GM10266 (cell line): ENCODE results near the gene MAP7D3.

Experiments
- DNase-seq: peaks from one replicate; pipeline ENCODE4 v3.0.0; 2012; ENCODE audit errors: extremely low spot score
- TF ChIP-seq, protein P1 (sequence below): IDR thresholded peaks from 2 replicates; pipeline ENCODE4 v1.5.1; 2012; ENCODE audit warnings: mild to moderate bottlenecking, low read depth; ENCODE audit not compliant: control insufficient read depth, insufficient read depth; ENCODE audit errors: missing control alignments

MAP7D3 gene

DNA sequence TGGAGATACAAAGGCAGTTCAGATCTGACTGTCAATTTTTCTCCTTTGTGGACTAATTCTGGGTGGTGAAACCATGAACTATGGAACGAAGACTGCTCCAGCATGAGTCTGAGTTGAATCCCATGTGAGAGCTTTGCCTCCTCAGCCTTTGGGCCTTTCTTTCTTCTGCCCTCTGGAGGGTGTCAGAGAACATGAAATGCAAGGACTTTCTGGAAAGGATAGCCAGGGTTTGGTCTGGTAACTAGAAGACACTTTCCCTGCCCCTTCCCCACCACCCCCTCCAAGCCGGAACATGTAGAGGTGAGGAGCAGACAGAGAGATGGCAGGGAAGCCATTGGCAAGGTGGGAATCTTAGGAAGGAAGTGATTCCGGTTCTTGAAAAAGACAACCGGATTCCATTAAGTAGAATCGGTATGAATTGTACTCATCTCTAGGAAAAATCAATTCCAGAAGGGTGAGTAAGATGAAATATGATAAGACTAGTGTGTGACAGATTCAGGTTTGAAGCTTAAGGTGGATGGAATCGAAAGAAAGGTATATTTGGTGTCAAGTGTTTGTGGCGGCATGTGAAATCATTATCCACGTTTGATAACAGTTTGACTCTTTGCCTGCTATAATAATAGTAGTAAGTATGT is 84.9 kb downstream of the MAP7D3 start:
- TF ChIP-seq, protein P1, sequence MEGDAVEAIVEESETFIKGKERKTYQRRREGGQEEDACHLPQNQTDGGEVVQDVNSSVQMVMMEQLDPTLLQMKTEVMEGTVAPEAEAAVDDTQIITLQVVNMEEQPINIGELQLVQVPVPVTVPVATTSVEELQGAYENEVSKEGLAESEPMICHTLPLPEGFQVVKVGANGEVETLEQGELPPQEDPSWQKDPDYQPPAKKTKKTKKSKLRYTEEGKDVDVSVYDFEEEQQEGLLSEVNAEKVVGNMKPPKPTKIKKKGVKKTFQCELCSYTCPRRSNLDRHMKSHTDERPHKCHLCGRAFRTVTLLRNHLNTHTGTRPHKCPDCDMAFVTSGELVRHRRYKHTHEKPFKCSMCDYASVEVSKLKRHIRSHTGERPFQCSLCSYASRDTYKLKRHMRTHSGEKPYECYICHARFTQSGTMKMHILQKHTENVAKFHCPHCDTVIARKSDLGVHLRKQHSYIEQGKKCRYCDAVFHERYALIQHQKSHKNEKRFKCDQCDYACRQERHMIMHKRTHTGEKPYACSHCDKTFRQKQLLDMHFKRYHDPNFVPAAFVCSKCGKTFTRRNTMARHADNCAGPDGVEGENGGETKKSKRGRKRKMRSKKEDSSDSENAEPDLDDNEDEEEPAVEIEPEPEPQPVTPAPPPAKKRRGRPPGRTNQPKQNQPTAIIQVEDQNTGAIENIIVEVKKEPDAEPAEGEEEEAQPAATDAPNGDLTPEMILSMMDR, result peak; percentile 25
- DNase-seq, result no peak

DNA sequence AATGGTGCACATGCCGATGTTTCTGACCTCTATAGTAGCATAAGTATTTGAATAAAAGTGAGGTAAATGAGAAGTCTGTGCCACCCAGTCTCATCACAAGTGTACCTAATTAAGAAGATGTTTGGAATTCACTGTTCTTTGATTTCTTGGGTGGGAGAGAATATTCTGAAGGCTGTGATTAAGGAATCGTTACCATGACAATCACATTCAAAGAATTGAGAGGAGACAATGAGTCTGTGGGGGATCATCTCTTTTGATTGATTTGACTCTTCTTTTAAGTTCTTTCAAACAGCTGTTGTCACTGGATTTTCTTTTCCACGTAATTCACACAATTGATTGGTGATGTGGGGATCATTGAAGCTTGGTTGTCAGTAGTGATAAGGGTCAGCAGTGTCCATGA is 85.8 kb downstream of the MAP7D3 start:
- no peak for DNase-seq
- TF ChIP-seq, protein P1, result no peak

DNA sequence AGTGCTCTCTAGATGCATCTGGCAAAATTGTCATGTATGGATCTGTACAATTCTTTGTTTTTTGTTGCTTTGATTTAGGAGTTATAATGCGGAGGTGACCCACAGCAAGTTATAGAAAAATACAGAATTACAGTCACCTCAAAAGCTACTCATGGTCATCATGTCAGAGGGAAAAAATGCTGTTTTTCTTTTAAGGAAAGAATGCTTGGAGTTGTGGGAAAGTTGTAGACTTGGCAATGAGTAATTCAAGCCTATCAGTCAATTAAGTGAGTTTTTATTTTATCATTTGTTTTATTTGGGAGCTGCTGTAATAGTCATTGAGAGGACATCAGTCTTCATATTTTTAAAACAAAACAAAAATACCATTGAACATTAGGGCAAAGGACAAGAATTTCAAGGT is 87.5 kb downstream of the MAP7D3 start:
- DNase-seq, result no peak
- TF ChIP-seq, protein P1, result no peak
